Measurements from ENCODE around the gene THOC1. TPM values are rescaled to one million over a fixed set of nuclear protein-coding genes. Genes with fewer than 3 reads are reported as not detected.

THOC1 gene
- total and polyA plus RNA-seq, 4 experiments from 2014 or later: 15.2 to 69.9 (median 42.4) TPM

- Mint-ChIP-seq H3K4me1 (no peaks in the 10 kb centered on the region), H3K4me3 (no peak overlapping the region), H3K9me3 (no peaks in the 10 kb centered on the region), H3K27ac (no peak overlapping the region), H3K36me3 (no peaks in the 10 kb centered on the region), H3K27me3 (peaks cover 23 to 30% of the 10 kb centered on the region in 2 donors)
- no peak overlapping the region for H3K27ac ChIP-seq (ENCODE audit: low read depth, low read length)
- DNase-seq: no peak
- intact Hi-C loops (cut with micrococcal nuclease): no loop called here
- H3K27me3 ChIP-seq (ENCODE audit: insufficient read depth, low read length): no peaks in the 10 kb centered on the region
- no peaks in the 10 kb centered on the region for H3K4me1 ChIP-seq (ENCODE audit: insufficient read depth, low read length)
- no peaks in the 10 kb centered on the region for H3K36me3 ChIP-seq (ENCODE audit: insufficient read depth, low read length)
- ChIA-PET POLR2A (ENCODE audit: partially characterized antibody) (no interaction called here), CTCF (ENCODE audit: partially characterized antibody) (no interaction called here)
- no peaks in the 10 kb centered on the region for H3K9me3 ChIP-seq (ENCODE audit: control insufficient read depth in 1 of 2, low read length in 2 of 2)
- no peak overlapping the region for H3K4me3 ChIP-seq (ENCODE audit: low read length in 2 of 2)
These were observed 38.9 kb upstream of the THOC1 start for GRCh38 chr18:306608-307255.

- ChIA-PET POLR2A (ENCODE audit: partially characterized antibody) (no interaction called here), CTCF (ENCODE audit: partially characterized antibody) (no interaction called here)
- Mint-ChIP-seq H3K4me1 (no peaks in the 10 kb centered on the region), H3K36me3 (no peaks in the 10 kb centered on the region), H3K27ac (no peak overlapping the region), H3K9me3 (no peaks in the 10 kb centered on the region), H3K27me3 (peaks cover 16 to 23% of the 10 kb centered on the region in 2 donors), H3K4me3 (no peak overlapping the region)
- DNase-seq: no peak
- Histone ChIP-seq H3K27me3 (ENCODE audit: insufficient read depth, low read length) (no peaks in the 10 kb centered on the region), H3K9me3 (ENCODE audit: control insufficient read depth in 1 of 2, low read length in 2 of 2) (no peaks in the 10 kb centered on the region), H3K4me1 (ENCODE audit: insufficient read depth, low read length) (no peaks in the 10 kb centered on the region), H3K36me3 (ENCODE audit: insufficient read depth, low read length) (no peaks in the 10 kb centered on the region), H3K27ac (ENCODE audit: low read depth, low read length) (no peak overlapping the region), H3K4me3 (ENCODE audit: low read length in 2 of 2) (no peak overlapping the region)
- intact Hi-C loops (cut with micrococcal nuclease): no loop called here
These were observed 37.2 kb upstream of the THOC1 start for GRCh38 chr18:305003-305501.

- Histone ChIP-seq H3K36me3 (ENCODE audit: insufficient read depth, low read length) (no peaks in the 10 kb centered on the region), H3K27me3 (ENCODE audit: insufficient read depth, low read length) (no peaks in the 10 kb centered on the region), H3K9me3 (ENCODE audit: control insufficient read depth in 1 of 2, low read length in 2 of 2) (no peaks in the 10 kb centered on the region), H3K4me1 (ENCODE audit: insufficient read depth, low read length) (no peaks in the 10 kb centered on the region), H3K4me3 (ENCODE audit: low read length in 2 of 2) (no peak overlapping the region), H3K27ac (ENCODE audit: low read depth, low read length) (no peak overlapping the region)
- no peaks in the 10 kb centered on the region for H3K4me1 Mint-ChIP-seq
- no peak overlapping the region for H3K4me3 Mint-ChIP-seq
- POLR2A ChIA-PET (ENCODE audit: partially characterized antibody): no interaction called here
- H3K36me3 Mint-ChIP-seq: no peaks in the 10 kb centered on the region
- intact Hi-C loops (cut with micrococcal nuclease): no loop called here
- no peaks in the 10 kb centered on the region for H3K9me3 Mint-ChIP-seq
- DNase-seq: no peak
- CTCF ChIA-PET (ENCODE audit: partially characterized antibody): no interaction called here
- peaks cover 16 to 23% of the 10 kb centered on the region in 2 donors for H3K27me3 Mint-ChIP-seq
- H3K27ac Mint-ChIP-seq: no peak overlapping the region
These were observed 35.8 kb upstream of the THOC1 start for GRCh38 chr18:303607-304006.

GRCh38 chr18:303011-303410, 35.2 kb upstream of the THOC1 start:
- H3K36me3 ChIP-seq (ENCODE audit: insufficient read depth, low read length): no peaks in the 10 kb centered on the region
- CTCF ChIA-PET (ENCODE audit: partially characterized antibody): no interaction called here
- H3K4me3 ChIP-seq (ENCODE audit: low read length in 2 of 2): no peak overlapping the region
- H3K27me3 ChIP-seq (ENCODE audit: insufficient read depth, low read length): no peaks in the 10 kb centered on the region
- H3K27ac Mint-ChIP-seq: no peak overlapping the region
- H3K27me3 Mint-ChIP-seq: peaks cover 15 to 19% of the 10 kb centered on the region in 2 donors
- H3K27ac ChIP-seq (ENCODE audit: low read depth, low read length): no peak overlapping the region
- no peaks in the 10 kb centered on the region for H3K9me3 Mint-ChIP-seq
- DNase-seq: no peak
- no peaks in the 10 kb centered on the region for H3K4me1 ChIP-seq (ENCODE audit: insufficient read depth, low read length)
- H3K4me1 Mint-ChIP-seq: no peaks in the 10 kb centered on the region
- intact Hi-C loops (cut with micrococcal nuclease): no loop called here
- POLR2A ChIA-PET (ENCODE audit: partially characterized antibody): no interaction called here
- no peaks in the 10 kb centered on the region for H3K9me3 ChIP-seq (ENCODE audit: control insufficient read depth in 1 of 2, low read length in 2 of 2)
- no peak overlapping the region for H3K4me3 Mint-ChIP-seq
- no peaks in the 10 kb centered on the region for H3K36me3 Mint-ChIP-seq

- H3K36me3 Mint-ChIP-seq: no peaks in the 10 kb centered on the region
- peak overlapping the region in 1 of 7 donors; percentile 37 for H3K27ac Mint-ChIP-seq
- no peak overlapping the region for H3K4me3 Mint-ChIP-seq
- no peaks in the 10 kb centered on the region for H3K9me3 Mint-ChIP-seq
- H3K4me1 Mint-ChIP-seq: no peaks in the 10 kb centered on the region
- no peaks in the 10 kb centered on the region for H3K27me3 ChIP-seq (ENCODE audit: insufficient read depth, low read length)
- no peak for DNase-seq
- no peak overlapping the region for H3K27ac ChIP-seq (ENCODE audit: low read depth, low read length)
- peaks cover 12 to 14% of the 10 kb centered on the region in 2 donors for H3K27me3 Mint-ChIP-seq
- POLR2A ChIA-PET (ENCODE audit: partially characterized antibody): no interaction called here
- H3K36me3 ChIP-seq (ENCODE audit: insufficient read depth, low read length): no peaks in the 10 kb centered on the region
- intact Hi-C loops (cut with micrococcal nuclease): no loop called here
- no peak overlapping the region for H3K4me3 ChIP-seq (ENCODE audit: low read length in 2 of 2)
- H3K9me3 ChIP-seq (ENCODE audit: control insufficient read depth in 1 of 2, low read length in 2 of 2): no peaks in the 10 kb centered on the region
- no peaks in the 10 kb centered on the region for H3K4me1 ChIP-seq (ENCODE audit: insufficient read depth, low read length)
- CTCF ChIA-PET (ENCODE audit: partially characterized antibody): no interaction called here
These were observed 34.2 kb upstream of the THOC1 start for GRCh38 chr18:302097-302496.

- no peaks in the 10 kb centered on the region for H3K36me3 ChIP-seq (ENCODE audit: insufficient read depth, low read length)
- no peaks in the 10 kb centered on the region for H3K4me1 ChIP-seq (ENCODE audit: insufficient read depth, low read length)
- peaks cover 2 to 3% of the 10 kb centered on the region in 2 donors for H3K27me3 Mint-ChIP-seq
- H3K4me3 Mint-ChIP-seq: no peak overlapping the region
- H3K27ac Mint-ChIP-seq: no peak overlapping the region
- H3K9me3 Mint-ChIP-seq: peaks cover 0 to 1% (median 0%) of the 10 kb centered on the region in 8 donors
- H3K36me3 Mint-ChIP-seq: no peaks in the 10 kb centered on the region
- intact Hi-C loops (cut with micrococcal nuclease): no loop called here
- POLR2A ChIA-PET (ENCODE audit: partially characterized antibody): no interaction called here
- no peaks in the 10 kb centered on the region for H3K9me3 ChIP-seq (ENCODE audit: control insufficient read depth in 1 of 2, low read length in 2 of 2)
- DNase-seq: no peak
- H3K4me3 ChIP-seq (ENCODE audit: low read length in 2 of 2): no peak overlapping the region
- no peak overlapping the region for H3K27ac ChIP-seq (ENCODE audit: low read depth, low read length)
- CTCF ChIA-PET (ENCODE audit: partially characterized antibody): interaction anchor here (0.9 kb wide), 1 partner anchor 18 kb away, joined by 3 read pairs; no protein-coding TSS in a partner anchor
- no peaks in the 10 kb centered on the region for H3K27me3 ChIP-seq (ENCODE audit: insufficient read depth, low read length)
- no peaks in the 10 kb centered on the region for H3K4me1 Mint-ChIP-seq
These were observed 30.1 kb upstream of the THOC1 start for GRCh38 chr18:297936-298335.

- ChIA-PET CTCF (ENCODE audit: partially characterized antibody) (no interaction called here), POLR2A (ENCODE audit: partially characterized antibody) (no interaction called here)
- no peaks in the 10 kb centered on the region for H3K9me3 ChIP-seq (ENCODE audit: control insufficient read depth in 1 of 2, low read length in 2 of 2)
- H3K27me3 ChIP-seq (ENCODE audit: insufficient read depth, low read length): no peaks in the 10 kb centered on the region
- H3K27ac ChIP-seq (ENCODE audit: low read depth, low read length): no peak overlapping the region
- no peaks in the 10 kb centered on the region for H3K36me3 Mint-ChIP-seq
- H3K9me3 Mint-ChIP-seq: peaks cover 0 to 1% (median 0%) of the 10 kb centered on the region in 8 donors
- no peaks in the 10 kb centered on the region for H3K4me1 Mint-ChIP-seq
- H3K4me3 Mint-ChIP-seq: no peak overlapping the region
- H3K4me1 ChIP-seq (ENCODE audit: insufficient read depth, low read length): no peaks in the 10 kb centered on the region
- no peak for DNase-seq
- H3K27me3 Mint-ChIP-seq: peaks cover 0 to 9% of the 10 kb centered on the region in 2 donors
- intact Hi-C loops (cut with micrococcal nuclease): no loop called here
- no peaks in the 10 kb centered on the region for H3K36me3 ChIP-seq (ENCODE audit: insufficient read depth, low read length)
- H3K27ac Mint-ChIP-seq: no peak overlapping the region
- no peak overlapping the region for H3K4me3 ChIP-seq (ENCODE audit: low read length in 2 of 2)
These were observed 28.1 kb upstream of the THOC1 start for GRCh38 chr18:295756-296490.
